Endothelial cell of umbilical vein (primary cell): Measurements from ENCODE around the gene CLTCL1. TPM values are rescaled to one million over a fixed set of nuclear protein-coding genes. Genes with fewer than 3 reads are reported as not detected.

Experiments used
- BruUV-seq: library from RNA; stranded (reverse); fragments of 400-500 nt; replicated peaks from 2 replicates; lab custom pipeline; 2021; lab: Mats Ljungman, UMichigan
- CTCF ChIA-PET: fragments of 300-600, 350-600 bp; sonication (Branson Sonifier 250); formaldehyde crosslinking; loops from one replicate; lab custom pipeline; 2021; ENCODE audit warnings: antibody characterized with exemption, inconsistent platforms; lab: Charles Lee
- POLR2A ChIA-PET: fragments of 300-600, 350-600 bp; sonication (Branson Sonifier 250); formaldehyde crosslinking; loops from one replicate; lab custom pipeline; 2021; ENCODE audit warnings: antibody characterized with exemption, inconsistent platforms; lab: Charles Lee
- DNase-seq: peaks from one replicate; pipeline ENCODE4 v3.0.0-alpha.2; 2011; ENCODE audit warnings: low read depth, low spot score
- FAIRE-seq: peaks from 2 replicates; lab custom pipeline; 2011; peaks lifted over from hg19 to GRCh38; lab: Jason Lieb, UNC
- H2AFZ ChIP-seq: 2 replicates; pipeline ENCODE4 v1.6.0; 2012; ENCODE audit warnings: low read depth, low read length, control low read depth, inconsistent platforms
- H3K27ac ChIP-seq: 2 replicates; pipeline ENCODE4 v1.5.1; 2011; ENCODE audit warnings: low read depth, mild to moderate bottlenecking, control low read depth, low read length, moderate library complexity; ENCODE audit not compliant: insufficient read depth
- H3K27me3 ChIP-seq, 2 experiments: 2 replicates each; pipeline versions ENCODE4 v1.6.0 to v1.6.1; 2011; ENCODE audit warnings: low read length in 2 of 2, mixed read lengths in 1 of 2; ENCODE audit not compliant: control insufficient read depth in 2 of 2, insufficient read depth in 2 of 2
- H3K36me3 ChIP-seq, 2 experiments: 2 replicates in 1 of 2; 3 replicates in 1 of 2; pipeline ENCODE4 v1.5.1; 2011; ENCODE audit warnings: low read length in 2 of 2, mild to moderate bottlenecking in 1 of 2, moderate library complexity in 1 of 2; ENCODE audit not compliant: control insufficient read depth in 2 of 2, insufficient read depth in 2 of 2; ENCODE audit errors: extremely low read depth in 1 of 2
- H3K4me1 ChIP-seq: 3 replicates; pipeline ENCODE4 v1.5.1; 2011; ENCODE audit warnings: mild to moderate bottlenecking, low read length; ENCODE audit not compliant: control insufficient read depth, insufficient read depth; ENCODE audit errors: extremely low read depth
- H3K4me2 ChIP-seq: 2 replicates; pipeline ENCODE4 v1.6.1; 2011; ENCODE audit warnings: low read length, control low read depth, mixed read lengths; ENCODE audit not compliant: insufficient read depth
- H3K4me3 ChIP-seq, 3 experiments: fragments of 200-600 bp in 1 of 3; sonication (generic), shearing (Covaris generic) in 1 of 3; replicated peaks in 1 of 3; 2 replicates each; pipeline ENCODE4 v1.5.1; 2011 to 2016; ENCODE audit warnings: control low read depth in 3 of 3, low read length in 3 of 3, mild to moderate bottlenecking in 2 of 3, inconsistent platforms in 1 of 3, low read depth in 1 of 3, moderate library complexity in 1 of 3; ENCODE audit not compliant: insufficient read depth in 1 of 3
- H3K79me2 ChIP-seq: 2 replicates; pipeline ENCODE4 v1.6.0; 2012; ENCODE audit warnings: low read length, inconsistent platforms; ENCODE audit not compliant: control insufficient read depth, insufficient read depth
- H3K9ac ChIP-seq: replicated peaks from 2 replicates; pipeline ENCODE3; 2011; ENCODE audit warnings: low read length, control low read depth; ENCODE audit not compliant: insufficient read depth; ENCODE audit errors: extremely low read depth
- H3K9me1 ChIP-seq: replicated peaks from 3 replicates; pipeline ENCODE4 v1.6.0; 2011; ENCODE audit warnings: mild to moderate bottlenecking, low read length; ENCODE audit not compliant: control insufficient read depth, insufficient read depth; ENCODE audit errors: extremely low read depth
- H3K9me3 ChIP-seq: replicated peaks from 2 replicates; pipeline ENCODE4 v1.5.1; 2012; ENCODE audit warnings: low read length, inconsistent platforms; ENCODE audit not compliant: control insufficient read depth, insufficient read depth
- H4K20me1 ChIP-seq: replicated peaks from 2 replicates; pipeline ENCODE3; 2011; ENCODE audit warnings: mild to moderate bottlenecking, low read length; ENCODE audit not compliant: control insufficient read depth, insufficient read depth; ENCODE audit errors: extremely low read depth
- CTCF ChIP-seq, 2 donors: IDR thresholded peaks; 1 replicate in 1 of 2; 2 replicates in 1 of 2; pipeline ENCODE4 v1.5.1; 2011; ENCODE audit warnings: low read length in 2 of 2, mild to moderate bottlenecking in 2 of 2, moderate library complexity in 2 of 2, control low read depth in 1 of 2, inconsistent platforms in 1 of 2, low read depth in 1 of 2; ENCODE audit not compliant: insufficient read depth in 1 of 2; ENCODE audit errors: extremely low read depth in 1 of 2
- EZH2 ChIP-seq: IDR thresholded peaks from 2 replicates; pipeline ENCODE4 v1.6.1; 2012; ENCODE audit warnings: borderline replicate concordance, low read depth, mild to moderate bottlenecking, moderate library complexity, low read length, inconsistent platforms; ENCODE audit not compliant: severe bottlenecking
- FOS ChIP-seq: IDR thresholded peaks from 2 replicates; pipeline ENCODE4 v1.6.1; 2011; ENCODE audit warnings: mild to moderate bottlenecking, low read length, moderate library complexity, borderline replicate concordance; ENCODE audit not compliant: insufficient read depth
- GATA2 ChIP-seq: IDR thresholded peaks from 2 replicates; pipeline ENCODE4 v1.7.0; 2011; ENCODE audit warnings: low read depth, mild to moderate bottlenecking, moderate library complexity, mixed read lengths, low read length; ENCODE audit not compliant: insufficient read length, insufficient read depth
- JUN ChIP-seq: IDR thresholded peaks from 2 replicates; pipeline ENCODE4 v1.6.1; 2011; ENCODE audit warnings: borderline replicate concordance, low read depth; ENCODE audit not compliant: insufficient read length, insufficient read depth
- MAX ChIP-seq: IDR thresholded peaks from 2 replicates; pipeline ENCODE4 v1.6.1; 2011; ENCODE audit not compliant: insufficient read depth, insufficient read length
- MYC ChIP-seq: IDR thresholded peaks from one replicate; pipeline ENCODE4 v1.6.1; 2011; ENCODE audit warnings: mild to moderate bottlenecking, low read depth, low read length
- POLR2A ChIP-seq: IDR thresholded peaks from 2 replicates; pipeline ENCODE4 v1.6.1; 2012; ENCODE audit warnings: low read depth, mild to moderate bottlenecking, control low read depth, low read length
- POLR2AphosphoS5 ChIP-seq: IDR thresholded peaks from 2 replicates; pipeline ENCODE4 v1.6.1; 2012; ENCODE audit warnings: low read depth, mild to moderate bottlenecking, control low read depth, low read length, moderate library complexity; ENCODE audit not compliant: insufficient read depth
- dilution Hi-C: fragments of 300-500 bp; cut with MboI; formaldehyde crosslinking; loops from one replicate; pipeline ENCODE4 v1.15.0; 2019; ENCODE audit warnings: low sequenced_read_pairs; ENCODE audit not compliant: extremely low pct_ligation_motif_present
- intact Hi-C: fragments of 100-400 bp; cut with micrococcal nuclease; formaldehyde crosslinking; loops from one replicate; pipeline ENCODE4 v1.10.0; 2022
- polyA plus RNA-seq, 4 experiments: library from polyadenylated mRNA; depleted of rRNA in 3 of 4; stranded (reverse) in 3 of 4; unstranded in 1 of 4; fragments of >200 nt; gene quantifications; 2 replicates each; pipeline versions ENCODE4 v1.2.1 to v1.2.3, GENCODE V29; 2011 to 2012; ENCODE audit warnings: missing spikeins in 1 of 4
- total RNA-seq: library from RNA; stranded (reverse); gene quantifications from 2 replicates; pipeline ENCODE4 v1.2.3, GENCODE V29; 2021

The CLTCL1 gene
- total and polyA plus RNA-seq, 2 donors (not counting 3 experiments of a cell fraction or from before 2014, with no cell fraction given) = 5.0 to 6.2 TPM

DNA sequence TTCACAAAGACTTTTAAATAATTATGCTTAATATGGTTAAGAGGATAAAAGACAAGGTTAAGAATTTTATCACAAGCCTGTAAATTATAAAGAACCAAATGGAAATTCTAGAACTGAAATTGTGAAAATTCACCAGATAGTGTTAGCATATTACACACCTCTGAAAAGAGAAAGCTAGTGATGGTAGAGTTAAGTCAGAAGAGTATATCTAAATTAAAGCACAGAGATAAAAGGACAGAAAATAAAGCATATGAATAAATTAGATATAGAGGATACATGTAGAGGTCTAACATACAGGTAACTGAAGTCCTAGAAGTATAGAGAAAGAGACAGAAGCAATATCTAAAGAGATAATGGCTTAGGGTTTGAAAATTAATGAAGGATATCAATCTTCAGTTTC is 4.2 kb upstream of the CLTCL1 start:
- BruUV-seq = no TSS peak
- POLR2A ChIA-PET = no interaction called here
- H3K79me2 ChIP-seq = no peaks in the 10 kb centered on the region
- intact Hi-C loops = loop anchor here (10.0 kb wide), 1 partner anchor 339 kb away; no protein-coding TSS in a partner anchor
- H3K9me1 ChIP-seq = no peaks in the 10 kb centered on the region
- H3K9ac ChIP-seq = no peak overlapping the region
- H3K36me3 ChIP-seq = no peaks in the 10 kb centered on the region
- CTCF ChIA-PET = interaction anchor here (1.2 to 3.6 kb wide), 3 partner anchors 116 to 334 kb away, joined by 3 to 13 read pairs (median 4); partner anchors contain the start of gene SLC25A1
- H3K4me2 ChIP-seq = no peak overlapping the region
- H3K4me1 ChIP-seq = peaks cover 7% of the 10 kb centered on the region
- no peak for TF ChIP-seq POLR2AphosphoS5
- TF ChIP-seq FOS = no peak
- no peak for TF ChIP-seq EZH2
- no peak for TF ChIP-seq POLR2A
- TF ChIP-seq MYC = no peak
- TF ChIP-seq GATA2 = no peak
- no peak for TF ChIP-seq CTCF (IDR thresholded peaks at IDR 0.05; ENCODE audit: extremely low read depth in 1 of 2, insufficient read depth in 1 of 2, low read depth in 1 of 2, low read length in 2 of 2)
- TF ChIP-seq MAX = no peak
- no peak for TF ChIP-seq JUN
- no peak overlapping the region for H3K27ac ChIP-seq
- no peak for DNase-seq
- H4K20me1 ChIP-seq = no peaks in the 10 kb centered on the region
- no peak overlapping the region for H2AFZ ChIP-seq
- H3K4me3 ChIP-seq = no peak overlapping the region
- no peaks in the 10 kb centered on the region for H3K9me3 ChIP-seq
- FAIRE-seq = no peak
- H3K27me3 ChIP-seq = peaks cover 2 to 5% of the 10 kb centered on the region in 2 experiments
- dilution Hi-C loops = no loop called here
